Hippocampal formation (tissue), 2 donors: ENCODE measurements around the gene CCDC191.

ENCODE experiments used
- DNase-seq, 2 donors: peaks; one replicate each; lab custom pipeline; 2025; lab: John Stamatoyannopoulos, UW

CCDC191 gene

GRCh38 chr3:113968986-113969385, 87.3 kb downstream of the CCDC191 start:
- DNase-seq = peak in 1 of 2 donors; percentile 15

GRCh38 chr3:113966172-113966571, 90.2 kb downstream of the CCDC191 start:
- DNase-seq = no peak

DNA sequence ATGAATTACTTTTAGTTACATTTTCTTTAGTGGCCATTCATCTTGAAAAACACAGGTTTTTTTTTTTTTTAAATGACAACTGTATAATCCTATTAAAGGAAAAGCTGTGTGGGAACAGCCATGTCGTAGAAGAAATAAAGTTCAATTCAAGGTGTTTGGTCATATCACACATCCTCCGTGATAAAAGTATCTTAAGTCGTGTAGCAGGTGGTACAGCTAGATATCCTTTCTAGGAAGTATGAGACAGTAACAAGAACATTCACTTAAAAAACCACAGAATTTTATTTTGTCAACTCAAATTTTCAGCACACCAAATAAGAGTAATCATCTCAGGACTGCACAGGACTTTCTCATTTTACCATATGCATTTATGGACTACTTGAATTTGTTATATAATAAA, 92.4 kb downstream of the CCDC191 start:
- DNase-seq = no peak

- DNase-seq = peak in 1 of 2 donors; percentile 24
Measured at GRCh38 chr3:113954091-113954685, 102.1 kb downstream of the CCDC191 start.

- no peak for DNase-seq
Measured at GRCh38 chr3:113953677-113954076, 102.6 kb downstream of the CCDC191 start.

GRCh38 chr3:113952921-113953320, 103.4 kb downstream of the CCDC191 start:
- no peak for DNase-seq

- DNase-seq = no peak
Measured at GRCh38 chr3:113948015-113948917, 108.1 kb downstream of the CCDC191 start.

- no peak for DNase-seq
Measured at GRCh38 chr3:113947372-113948014, 108.8 kb downstream of the CCDC191 start, which contains the start of gene ZDHHC23. TSS of gene ZDHHC23 (plus strand) at chr3:113948013. CDS start at chr3:113948803, 790 bp downstream.

- no peak for DNase-seq
Measured at GRCh38 chr3:113946831-113947230, 109.5 kb downstream of the CCDC191 start.

GRCh38 chr3:113927556-113927955, 128.8 kb downstream of the CCDC191 start:
- no peak for DNase-seq

DNA sequence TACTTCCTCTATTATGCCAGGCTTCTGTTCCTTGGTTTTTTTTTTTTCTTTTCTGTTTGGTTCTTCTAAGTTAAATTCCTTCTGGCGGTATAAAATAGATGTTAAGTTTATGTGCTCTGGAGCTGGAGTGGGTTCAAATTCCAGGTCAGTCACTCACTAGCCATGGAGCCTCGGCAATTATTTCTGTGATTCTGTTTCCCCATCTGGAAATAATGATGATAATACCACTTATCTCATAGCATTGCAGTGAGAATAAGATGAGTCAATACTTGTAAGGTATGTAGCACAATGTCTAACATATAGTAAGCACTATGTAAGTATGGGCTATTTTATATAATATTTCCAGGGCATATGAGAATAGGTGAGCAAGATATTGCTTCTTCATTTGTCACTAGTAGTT, 141.7 kb downstream of the CCDC191 start:
- DNase-seq = no peak
